Smooth muscle cell of trachea (primary cell): Measurements from ENCODE around the gene CERS1. TPM values are rescaled to one million over a fixed set of nuclear protein-coding genes. Genes with fewer than 3 reads are reported as not detected.

Source experiments
- total RNA-seq: library from RNA; depleted of rRNA; stranded (reverse); fragments of >200 nt; gene quantifications from 2 replicates; pipeline ENCODE4 v1.2.1, GENCODE V29; 2014

CERS1 gene, protein sequence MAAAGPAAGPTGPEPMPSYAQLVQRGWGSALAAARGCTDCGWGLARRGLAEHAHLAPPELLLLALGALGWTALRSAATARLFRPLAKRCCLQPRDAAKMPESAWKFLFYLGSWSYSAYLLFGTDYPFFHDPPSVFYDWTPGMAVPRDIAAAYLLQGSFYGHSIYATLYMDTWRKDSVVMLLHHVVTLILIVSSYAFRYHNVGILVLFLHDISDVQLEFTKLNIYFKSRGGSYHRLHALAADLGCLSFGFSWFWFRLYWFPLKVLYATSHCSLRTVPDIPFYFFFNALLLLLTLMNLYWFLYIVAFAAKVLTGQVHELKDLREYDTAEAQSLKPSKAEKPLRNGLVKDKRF
- total RNA-seq = 0.29 and 2.5 TPM in 2 replicates

DNA sequence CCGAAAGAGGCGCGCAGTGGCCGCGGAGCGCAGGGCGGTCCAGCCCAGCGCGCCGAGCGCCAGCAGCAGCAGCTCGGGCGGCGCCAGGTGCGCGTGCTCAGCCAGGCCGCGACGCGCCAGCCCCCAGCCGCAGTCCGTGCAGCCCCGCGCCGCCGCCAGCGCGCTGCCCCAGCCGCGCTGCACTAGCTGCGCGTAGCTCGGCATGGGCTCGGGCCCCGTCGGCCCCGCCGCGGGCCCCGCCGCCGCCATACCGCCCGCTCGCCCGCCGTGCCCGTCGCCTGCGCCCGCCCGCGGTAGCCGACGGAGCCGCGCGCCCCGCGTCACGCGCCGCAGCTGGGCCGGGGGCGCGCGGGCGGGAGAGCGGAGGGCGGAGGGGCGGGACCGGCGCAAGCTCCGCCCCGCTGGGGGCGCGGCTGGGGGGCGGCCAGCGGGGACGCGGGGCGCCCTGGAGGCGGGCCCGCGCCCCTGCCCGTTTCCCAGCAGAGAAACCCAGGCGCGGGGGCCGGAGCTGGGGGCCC lies at the start of gene CERS1:
CERS1 (minus strand) TSS at position 335 of the 518 bp plus-strand sequence; CDS start at position 249, 86 bp downstream.

DNA sequence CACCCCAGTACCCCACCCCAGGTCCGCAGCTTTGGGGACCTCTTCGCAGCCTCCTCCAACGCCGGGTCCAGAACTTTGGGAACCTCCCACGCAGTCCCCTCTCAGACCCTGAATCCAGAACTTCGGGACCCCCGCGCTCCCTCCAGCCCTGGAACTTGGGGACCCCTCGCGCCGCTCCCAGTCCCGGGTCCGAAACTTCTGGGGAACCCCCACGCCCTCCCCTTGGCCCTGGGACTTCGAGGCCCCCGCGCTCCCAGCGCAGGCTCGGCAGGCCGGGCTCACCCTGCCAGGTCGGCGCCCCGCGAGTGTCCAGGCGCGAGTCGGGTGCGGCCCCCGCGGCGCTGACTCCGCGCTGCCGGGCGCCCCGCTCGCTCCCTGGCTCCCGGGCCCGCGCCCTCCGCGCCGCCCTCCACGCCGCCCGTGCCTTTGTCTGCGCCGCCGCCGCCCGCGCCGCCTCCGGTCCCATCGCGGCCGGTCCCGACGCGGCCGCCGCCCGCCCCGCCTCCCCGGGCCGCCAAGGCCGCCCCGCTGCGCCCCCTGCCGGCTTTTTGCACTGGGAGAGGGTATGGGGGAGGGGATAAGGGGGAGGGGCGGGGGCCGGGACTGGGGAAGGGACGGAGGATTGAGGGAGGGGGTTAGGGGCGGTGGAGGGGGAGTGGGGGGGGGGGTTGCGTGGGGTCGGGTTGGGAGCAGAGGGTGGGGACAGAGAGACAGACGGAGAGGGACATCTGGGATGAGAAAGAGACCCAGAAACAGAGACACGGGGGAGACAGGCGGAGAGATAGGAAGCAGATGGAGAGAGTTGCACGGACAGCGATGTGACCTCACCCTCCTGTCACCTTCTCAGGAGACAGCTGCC lies 45.0 kb upstream of the CERS1 start, which contains the start of gene HOMER3:
HOMER3 (minus strand) TSS at position 449 of the 859 bp plus-strand sequence. CDS start 2,235 bp downstream, outside the sequence.

DNA sequence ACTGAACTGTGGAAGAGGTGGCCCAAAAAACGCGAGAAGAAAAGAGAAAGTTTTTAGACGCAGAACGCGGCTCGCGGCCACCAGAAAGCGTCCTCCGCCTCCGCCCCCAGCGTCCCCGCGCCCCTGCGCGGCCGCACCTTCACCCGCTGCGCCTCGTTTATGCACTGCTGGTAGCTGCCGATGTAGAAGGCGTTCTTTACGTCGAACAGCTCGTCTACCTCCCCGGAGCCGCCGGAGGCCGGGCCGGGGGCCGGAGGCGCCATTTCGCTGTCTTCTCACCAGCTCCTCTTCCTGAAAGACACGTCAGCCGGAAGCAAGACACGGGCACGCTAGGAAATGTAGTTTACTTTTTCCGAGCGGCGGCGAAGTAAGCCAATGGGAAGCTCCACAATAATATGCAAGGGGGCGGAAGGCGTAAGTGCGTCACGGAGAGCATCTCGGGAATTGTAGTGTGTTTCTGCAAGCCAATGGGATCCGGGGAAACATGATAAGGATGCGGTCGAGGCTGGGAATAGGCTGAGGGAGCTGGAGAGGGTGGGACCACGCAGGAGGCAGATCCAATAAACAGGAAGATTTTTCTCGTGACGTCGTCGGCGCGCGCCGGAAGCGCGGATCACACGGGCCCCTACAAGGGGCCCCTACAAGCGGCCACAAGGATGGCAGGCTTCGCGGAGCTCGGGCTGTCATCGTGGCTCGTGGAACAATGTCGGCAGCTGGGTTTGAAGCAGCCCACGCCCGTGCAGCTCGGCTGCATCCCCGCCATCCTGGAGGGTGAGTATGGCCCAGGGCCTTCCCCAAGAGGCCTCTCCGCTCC lies 23.3 kb upstream of the CERS1 start, which contains the start of the genes COPE and DDX49:
COPE (minus strand) TSS at position 302 of the 814 bp plus-strand sequence; CDS start at position 263, 39 bp downstream.
DDX49 (plus strand) TSS at position 630 of the 814 bp plus-strand sequence; CDS start at position 657, 27 bp downstream.

DNA sequence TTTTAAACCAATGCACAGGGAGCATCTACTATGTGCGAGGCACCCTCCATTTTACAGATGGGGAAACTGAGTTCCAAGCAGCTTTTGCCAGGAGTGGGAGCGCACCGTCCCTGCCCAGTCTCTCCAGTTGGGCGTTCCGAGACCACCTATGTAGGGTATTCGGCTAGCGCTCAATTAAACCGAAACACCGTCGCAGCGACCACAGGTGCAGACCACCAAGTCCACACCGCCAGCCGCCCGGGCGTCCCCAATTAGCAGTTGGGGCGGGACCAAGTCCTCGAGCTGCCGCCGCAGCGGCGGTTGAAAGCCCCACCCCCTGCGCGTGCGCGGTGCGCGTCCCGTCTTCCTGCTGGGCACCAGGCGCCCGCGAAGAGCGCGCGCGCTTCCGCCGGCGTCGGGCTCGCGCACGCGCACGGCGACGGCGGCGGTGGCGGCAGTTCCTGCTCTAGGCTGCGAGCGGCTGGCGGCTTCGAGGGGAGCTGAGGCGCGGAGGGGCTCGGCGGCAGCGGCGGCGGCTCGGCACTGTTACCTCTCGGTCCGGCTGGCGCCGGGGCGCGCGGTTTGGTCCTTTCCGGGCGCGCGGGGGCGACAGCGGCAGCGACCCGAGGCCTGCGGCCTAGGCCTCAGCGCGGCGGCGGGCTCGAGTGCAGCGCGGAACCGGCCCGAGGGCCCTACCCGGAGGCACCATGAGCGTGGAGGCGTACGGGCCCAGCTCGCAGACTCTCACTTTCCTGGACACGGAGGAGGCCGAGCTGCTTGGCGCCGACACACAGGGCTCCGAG lies 64.2 kb downstream of the CERS1 start, which contains the start of gene UPF1:
UPF1 (plus strand) TSS at position 436 of the 782 bp plus-strand sequence; CDS start at position 687, 251 bp downstream.

Other genes with a start within 250 kb of the CERS1 start
- 2.6 and 6.8 TPM in 2 replicates for gene CRTC1, start 212.5 kb downstream of the CERS1 start, total RNA-seq
- 0.15 and 0.17 TPM in 2 replicates for gene COMP, start 104.9 kb downstream of the CERS1 start, total RNA-seq
- 84.5 and 97.8 TPM in 2 replicates for gene UPF1, start 64.2 kb downstream of the CERS1 start, total RNA-seq
- 224 and 299 TPM in 2 replicates for gene COPE, start 23.2 kb upstream of the CERS1 start, total RNA-seq
- gene DDX49, start 23.6 kb upstream of the CERS1 start, total RNA-seq = 45.2 and 50.3 TPM in 2 replicates
- 76.1 and 86.0 TPM in 2 replicates for gene HOMER3, start 45.1 kb upstream of the CERS1 start, total RNA-seq
- gene SUGP2, start 137.4 kb upstream of the CERS1 start, total RNA-seq = 33.6 and 37.5 TPM in 2 replicates
- gene ARMC6, start 137.4 kb upstream of the CERS1 start, total RNA-seq = 43.2 TPM in 2 replicates
- gene SLC25A42, start 167.8 kb upstream of the CERS1 start, total RNA-seq = 7.9 and 12.4 TPM in 2 replicates
- 19.8 and 47.8 TPM in 2 replicates for gene TMEM161A, start 242.3 kb upstream of the CERS1 start, total RNA-seq